ENCODE results near the gene TEX19. TPM values are rescaled to one million over a fixed set of nuclear protein-coding genes. Genes with fewer than 3 reads are reported as not detected.

TEX19 gene
- total and polyA plus RNA-seq, 10 of the 15 experiments (the other 5 are each of a cell fraction or from before 2014, with no cell fraction given), result 0.03 to 0.32 (median 0.13) TPM; not detected in 3

GRCh38 chr17:82390015-82390859 is 31.2 kb downstream of the TEX19 start:
- ChIA-PET POLR2A (no interaction called here), SMC1A (ENCODE audit: uncharacterized antibody, unreplicated experiment) (interaction anchor here (1.0 kb wide), 1 partner anchor 23 kb away, joined by 3 read pairs; no protein-coding TSS in a partner anchor), CTCF (no interaction called here), RAD21 (ENCODE audit: unreplicated experiment) (no interaction called here)
- FAIRE-seq (no peak), DNase-seq (ENCODE audit: low read depth, low spot score) (no peak), ATAC-seq (no peak)
- Histone ChIP-seq H3K36me3 (ENCODE audit: control insufficient read depth in 2 of 2, insufficient read depth in 2 of 2, low read length in 1 of 2) (no peaks in the 10 kb centered on the region; a peak in 2 of 4 replicates), H2AFZ (ENCODE audit: control insufficient read depth, low read depth, low read length) (no peak overlapping the region), H3K4me2 (ENCODE audit: control insufficient read depth, insufficient read depth) (no peak overlapping the region), H3K79me2 (ENCODE audit: control insufficient read depth, insufficient read depth, low read length) (no peaks in the 10 kb centered on the region), H4K20me1 (ENCODE audit: control insufficient read depth, insufficient read depth) (no peaks in the 10 kb centered on the region), H3K27me3 (replicated peaks in 1 of 2; ENCODE audit: control insufficient read depth in 2 of 2, insufficient read depth in 2 of 2, low read length in 1 of 2) (no peaks in the 10 kb centered on the region), H3K4me3 (no peak overlapping the region), H3K27ac (ENCODE audit: control insufficient read depth, insufficient read depth) (no peak overlapping the region), H3K4me1 (ENCODE audit: control insufficient read depth, insufficient read depth, low read length) (no peaks in the 10 kb centered on the region), H3K9me3 (replicated peaks; ENCODE audit: control insufficient read depth, insufficient read depth, low read length) (no peaks in the 10 kb centered on the region), H3K9ac (ENCODE audit: control insufficient read depth, insufficient read depth, low read length) (no peak overlapping the region)
- intact Hi-C loops (cut with micrococcal nuclease; ENCODE audit: unreplicated experiment) (no loop called here), in situ Hi-C loops (cut with MboI) (no loop called here)
- TF ChIP-seq ATF3 (IDR thresholded peaks at IDR 0.05; ENCODE audit: borderline replicate concordance, extremely low read depth, low read depth, low read length), result no peak
- TF ChIP-seq POLR2A (IDR thresholded peaks at IDR 0.05; ENCODE audit: low read depth, low read length), result peak; percentile 44; the same call in 1 of the 2 replicates
- BruUV-seq (replicated peaks), result no TSS peak
- WGBS (ENCODE audit: insufficient coverage, insufficient replicate concordance, low lambda C conversion rate, missing lambda C conversion rate), result 89% methylated on average over 27 of the region's 34 CpGs

GRCh38 chr17:82390860-82391435 is 31.9 kb downstream of the TEX19 start:
- in situ Hi-C loops (cut with MboI), result no loop called here
- FAIRE-seq, result no peak
- Histone ChIP-seq H2AFZ (ENCODE audit: control insufficient read depth, low read depth, low read length) (no peak overlapping the region), H3K9ac (ENCODE audit: control insufficient read depth, insufficient read depth, low read length) (no peak overlapping the region), H3K4me2 (ENCODE audit: control insufficient read depth, insufficient read depth) (no peak overlapping the region), H3K9me3 (replicated peaks; ENCODE audit: control insufficient read depth, insufficient read depth, low read length) (no peaks in the 10 kb centered on the region), H3K4me1 (ENCODE audit: control insufficient read depth, insufficient read depth, low read length) (no peaks in the 10 kb centered on the region), H3K36me3 (ENCODE audit: control insufficient read depth in 2 of 2, insufficient read depth in 2 of 2, low read length in 1 of 2) (no peaks in the 10 kb centered on the region; a peak in 2 of 4 replicates), H3K27ac (ENCODE audit: control insufficient read depth, insufficient read depth) (no peak overlapping the region), H3K27me3 (replicated peaks in 1 of 2; ENCODE audit: control insufficient read depth in 2 of 2, insufficient read depth in 2 of 2, low read length in 1 of 2) (no peaks in the 10 kb centered on the region), H3K79me2 (ENCODE audit: control insufficient read depth, insufficient read depth, low read length) (no peaks in the 10 kb centered on the region), H4K20me1 (ENCODE audit: control insufficient read depth, insufficient read depth) (no peaks in the 10 kb centered on the region), H3K4me3 (no peak overlapping the region)
- ChIA-PET RAD21 (ENCODE audit: unreplicated experiment) (no interaction called here), CTCF (no interaction called here), POLR2A (no interaction called here), SMC1A (ENCODE audit: uncharacterized antibody, unreplicated experiment) (interaction anchor here (1.0 kb wide), 1 partner anchor 24 kb away, joined by 3 read pairs; no protein-coding TSS in a partner anchor)
- intact Hi-C loops (cut with micrococcal nuclease; ENCODE audit: unreplicated experiment), result no loop called here
- 83% methylated on average over 13 of the region's 13 CpGs for WGBS (ENCODE audit: insufficient coverage, insufficient replicate concordance, low lambda C conversion rate, missing lambda C conversion rate)
- TF ChIP-seq YY1 (IDR thresholded peaks at IDR 0.05; ENCODE audit: low read depth, low read length), result no peak
- no peak for TF ChIP-seq MYC (IDR thresholded peaks at IDR 0.05; ENCODE audit: insufficient read depth, insufficient read length, insufficient replicate concordance, low read length, severe bottlenecking)
- TF ChIP-seq RELB (IDR thresholded peaks at IDR 0.05; ENCODE audit: low read depth), result no peak
- TF ChIP-seq LARP7 (IDR thresholded peaks at IDR 0.05), result no peak
- TF ChIP-seq TCF7 (IDR thresholded peaks at IDR 0.05; ENCODE audit: borderline replicate concordance), result no peak
- no peak for TF ChIP-seq ATF2 (IDR thresholded peaks at IDR 0.05; ENCODE audit: low read length)
- no peak for TF ChIP-seq EZH2 (IDR thresholded peaks at IDR 0.05; ENCODE audit: borderline replicate concordance, control insufficient read depth, low read depth, low read length)
- TF ChIP-seq POLR2A (IDR thresholded peaks at IDR 0.05; ENCODE audit: low read depth, low read length), result 0 out of 2 replicates have a peak, but pooled peaks have one; percentile 28
- no peak for ATAC-seq
- no peak for DNase-seq (ENCODE audit: low read depth, low spot score)
- no TSS peak for BruUV-seq (replicated peaks)
